K562 treated with DMSO at 1 percent for 48 hours (cell line): ENCODE results near the gene SPATA32. TPM values are rescaled to one million over a fixed set of nuclear protein-coding genes. Genes with fewer than 3 reads are reported as not detected.

Source experiments
- total RNA-seq: library from RNA; unstranded; fragments of 300-600 nt; gene quantifications from 2 replicates; pipeline ENCODE4 v1.2.3, GENCODE V29; 2022; ENCODE audit warnings: low replicate concordance; ENCODE audit errors: extremely low read depth

The SPATA32 gene
- not detected in 2 replicates for total RNA-seq

DNA sequence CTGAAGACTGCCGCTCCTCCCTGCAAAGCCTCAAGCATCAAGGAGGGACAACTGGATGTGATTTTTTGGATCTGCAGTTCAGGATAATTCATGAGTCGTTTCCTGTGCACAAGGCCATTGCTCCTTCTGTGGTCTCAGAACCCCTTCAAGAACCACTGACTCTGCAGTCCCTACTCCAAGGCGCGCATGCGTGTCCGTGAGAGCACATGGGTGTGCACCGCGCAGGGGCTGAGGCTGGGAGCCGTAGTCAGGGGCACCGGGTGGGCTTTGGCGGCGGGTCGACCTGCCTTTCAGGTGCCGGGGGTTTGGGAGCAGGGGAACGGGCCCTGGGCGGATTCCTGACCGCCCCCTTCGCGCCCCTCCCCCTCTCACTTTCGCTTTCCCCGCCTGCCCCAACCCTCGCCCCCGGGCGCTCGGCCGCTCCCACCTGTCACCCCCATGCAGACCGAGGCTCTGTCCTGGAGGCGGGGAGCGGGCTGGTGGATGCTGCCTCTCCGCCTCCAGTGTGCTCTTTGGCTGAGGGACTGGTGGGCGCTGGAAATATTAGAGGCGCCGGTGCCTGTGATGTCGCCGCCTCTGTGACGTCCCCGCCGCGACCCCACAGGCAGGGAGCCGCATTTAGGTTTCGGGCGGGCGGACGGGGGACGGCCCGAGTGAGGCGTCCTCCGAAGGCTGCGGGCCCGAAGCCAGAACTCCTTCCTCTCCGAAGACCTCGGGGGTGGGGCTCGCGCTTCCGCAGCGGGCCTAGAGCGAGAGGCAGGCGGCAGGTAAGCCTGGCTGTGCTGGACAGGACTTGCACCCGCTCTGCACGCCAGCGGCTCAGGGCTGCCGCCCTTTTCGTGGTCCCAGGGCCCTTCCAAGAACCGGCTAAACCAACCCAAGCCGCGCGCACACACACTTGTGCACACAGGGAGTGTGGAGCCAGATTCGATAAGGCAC lies at the start of gene SPATA32:
TSS of gene SPATA32 (minus strand) at position 518 of the 939 bp plus-strand sequence. CDS start at position 440, 78 bp downstream.

DNA sequence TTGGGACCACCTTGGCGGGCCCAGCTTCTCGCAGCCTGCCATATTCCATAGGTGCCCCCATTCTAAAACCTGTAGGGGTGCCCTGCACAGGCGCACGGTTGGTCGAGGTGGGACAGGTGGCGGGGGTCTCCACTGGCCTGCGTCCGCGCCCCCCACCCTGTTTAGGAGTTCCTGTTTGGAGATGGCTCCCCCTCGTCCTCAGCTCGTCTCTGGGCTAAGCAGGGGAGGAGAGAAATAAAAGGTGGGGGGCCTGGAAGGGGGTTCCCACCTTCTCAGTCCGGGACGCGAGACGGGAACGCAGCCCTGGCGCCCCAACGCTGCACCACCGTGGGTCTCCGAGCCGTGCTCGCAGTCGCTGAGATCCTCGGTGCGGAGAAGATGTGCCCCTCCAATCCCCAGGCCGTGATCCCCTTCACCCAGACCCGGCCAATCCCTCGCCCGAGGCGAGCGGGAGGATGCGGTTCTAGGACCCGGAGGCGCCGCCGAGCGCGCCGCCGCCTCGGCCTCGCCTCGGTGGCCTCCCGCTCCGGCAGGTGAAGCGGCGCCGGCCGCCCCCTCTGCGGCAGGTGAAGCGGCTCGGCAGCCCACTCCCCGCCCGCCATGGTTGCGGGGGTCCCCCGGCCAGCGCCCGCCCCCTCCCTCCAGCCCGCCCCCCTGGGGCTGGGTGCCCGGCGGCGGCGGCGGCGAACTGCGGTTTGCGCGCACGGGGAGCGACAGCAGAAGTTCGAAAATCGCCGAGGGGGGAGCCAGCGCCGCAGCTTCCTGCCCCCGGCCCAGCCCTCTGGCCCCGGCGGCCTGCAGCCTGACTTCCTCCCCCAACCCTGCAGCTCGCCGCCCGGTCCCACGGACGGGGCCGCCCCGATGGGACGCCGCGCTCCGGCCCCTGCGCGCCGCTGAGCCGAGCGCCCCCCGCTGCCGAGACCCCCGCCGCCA lies 40.5 kb downstream of the SPATA32 start, which contains the start of gene FMNL1:
TSS of gene FMNL1 (plus strand) at position 805 of the 933 bp plus-strand sequence. CDS start 240 bp downstream, outside the sequence.

Other genes starting within 250 kb of the SPATA32 start
- gene DCAKD, start 210.5 kb downstream of the SPATA32 start, total RNA-seq: not detected in 2 replicates
- gene NMT1, start 200.8 kb downstream of the SPATA32 start, total RNA-seq: 72.9 TPM in 1 of 2 replicates, not detected in the other
- not detected in 2 replicates for gene PLCD3, start 129.6 kb downstream of the SPATA32 start, total RNA-seq
- gene ACBD4, start 126.4 kb downstream of the SPATA32 start, total RNA-seq: not detected in 2 replicates
- not detected in 2 replicates for gene HEXIM1, start 113.6 kb downstream of the SPATA32 start, total RNA-seq
- not detected in 2 replicates for gene HEXIM2, start 100.2 kb downstream of the SPATA32 start, total RNA-seq
- not detected in 2 replicates for gene FMNL1, start 40.2 kb downstream of the SPATA32 start, total RNA-seq
- not detected in 2 replicates for gene MAP3K14, start 54.9 kb upstream of the SPATA32 start, total RNA-seq
- gene ARHGAP27, start 170.8 kb upstream of the SPATA32 start, total RNA-seq: not detected in 2 replicates
- gene PLEKHM1, start 228.6 kb upstream of the SPATA32 start, total RNA-seq: not detected in 2 replicates